ENCODE data around the gene FUCA1.
"Not testable (repeated sequence)": the region's sequence is repeated elsewhere in the genome, so short reads cannot be mapped to it uniquely, and the experiment has no call there.

The FUCA1 gene

GRCh38 chr1:23836037-23836436 lies 32.1 kb downstream of the FUCA1 start:
- no peak for DNase-seq

- DNase-seq, result not testable (repeated sequence)
Observed at GRCh38 chr1:23834156-23834555, 33.9 kb downstream of the FUCA1 start.

GRCh38 chr1:23827717-23828116 lies 40.4 kb downstream of the FUCA1 start:
- no peak for DNase-seq

GRCh38 chr1:23826590-23826989 lies 41.5 kb downstream of the FUCA1 start:
- DNase-seq, result not testable (repeated sequence)

GRCh38 chr1:23825762-23826522 lies 42.1 kb downstream of the FUCA1 start:
- peak; percentile 40 for DNase-seq

GRCh38 chr1:23825076-23825761 lies 42.9 kb downstream of the FUCA1 start, which contains the start of gene HMGCL:
HMGCL (minus strand) TSS chr1:23825429; CDS start chr1:23825415, 14 bp downstream.
- DNase-seq, result peak; percentile 97

- no peak for DNase-seq
Observed at GRCh38 chr1:23824711-23825075, 43.4 kb downstream of the FUCA1 start.

GRCh38 chr1:23823767-23824166 lies 44.3 kb downstream of the FUCA1 start:
- no peak for DNase-seq

- no peak for DNase-seq
Observed at GRCh38 chr1:23817633-23818032, 50.5 kb downstream of the FUCA1 start.

- DNase-seq, result no peak
Observed at GRCh38 chr1:23816906-23817305, 51.2 kb downstream of the FUCA1 start.

GRCh38 chr1:23816361-23816760 lies 51.7 kb downstream of the FUCA1 start:
- DNase-seq, result no peak

- no peak for DNase-seq
Observed at GRCh38 chr1:23814016-23814415, 54.1 kb downstream of the FUCA1 start.

GRCh38 chr1:23810818-23811540 lies 57.1 kb downstream of the FUCA1 start:
- peak; percentile 54 for DNase-seq

- DNase-seq, result peak; percentile 50
Observed at GRCh38 chr1:23809751-23810171, 58.3 kb downstream of the FUCA1 start.

GRCh38 chr1:23807453-23807852 lies 60.6 kb downstream of the FUCA1 start:
- DNase-seq, result no peak

GRCh38 chr1:23806280-23806679 lies 61.8 kb downstream of the FUCA1 start:
- no peak for DNase-seq

GRCh38 chr1:23805025-23805424 lies 63.1 kb downstream of the FUCA1 start:
- no peak for DNase-seq

GRCh38 chr1:23804183-23804835 lies 63.8 kb downstream of the FUCA1 start:
- no peak for DNase-seq

- DNase-seq, result no peak
Observed at GRCh38 chr1:23803674-23804073, 64.4 kb downstream of the FUCA1 start.

- DNase-seq, result not testable (repeated sequence)
Observed at GRCh38 chr1:23802809-23803342, 65.2 kb downstream of the FUCA1 start.

GRCh38 chr1:23801876-23802275 lies 66.2 kb downstream of the FUCA1 start:
- DNase-seq, result no peak

GRCh38 chr1:23801338-23801748 lies 66.7 kb downstream of the FUCA1 start:
- no peak for DNase-seq
